Parathyroid adenoma (tissue), 2 donors: ENCODE measurements around the gene HSF2BP.

Source experiments
- H2AFZ ChIP-seq: fragments of 300-600 bp; sonication (generic); one replicate; pipeline ENCODE4 v1.7.0; 2017; ENCODE audit warnings: antibody characterized with exemption, mild to moderate bottlenecking
- H3K27ac ChIP-seq: fragments of 300-600 bp; sonication (generic); one replicate; pipeline ENCODE4 v1.7.0; 2017
- H3K27me3 ChIP-seq: fragments of 300-600 bp; sonication (generic); one replicate; pipeline ENCODE4 v1.7.0; 2017; ENCODE audit warnings: low read length; ENCODE audit not compliant: control insufficient read depth, insufficient read depth
- H3K36me3 ChIP-seq: fragments of 300-600 bp; sonication (generic); one replicate; pipeline ENCODE4 v1.7.0; 2017; ENCODE audit warnings: low read length; ENCODE audit not compliant: control insufficient read depth, insufficient read depth
- H3K4me1 ChIP-seq: fragments of 300-600 bp; sonication (generic); one replicate; pipeline ENCODE4 v1.7.0; 2017; ENCODE audit warnings: control low read depth
- H3K4me2 ChIP-seq: fragments of 300-600 bp; sonication (generic); one replicate; pipeline ENCODE4 v1.7.0; 2017; ENCODE audit warnings: low read length
- H3K4me3 ChIP-seq: fragments of 300-600 bp; sonication (generic); one replicate; pipeline ENCODE4 v1.7.0; 2017; ENCODE audit warnings: low read depth, low read length
- H3K79me2 ChIP-seq: fragments of 300-600 bp; sonication (generic); one replicate; pipeline ENCODE4 v1.7.0; 2017; ENCODE audit warnings: control low read depth
- H3K9ac ChIP-seq: fragments of 300-600 bp; sonication (generic); one replicate; pipeline ENCODE4 v1.7.0; 2017; ENCODE audit warnings: mild to moderate bottlenecking
- H3K9me3 ChIP-seq: fragments of 300-600 bp; sonication (generic); one replicate; pipeline ENCODE4 v1.7.0; 2017; ENCODE audit warnings: low read length; ENCODE audit not compliant: control insufficient read depth
- CTCF ChIP-seq: fragments of 300-600 bp; sonication (generic); IDR thresholded peaks from one replicate; pipeline ENCODE4 v1.7.0; 2017; ENCODE audit warnings: antibody characterized with exemption, mild to moderate bottlenecking
- donor health status: primary hyperparathyroidism.

HSF2BP gene

GRCh38 chr21:43696214-43696613, 36.9 kb upstream of the HSF2BP start:
- Histone ChIP-seq H2AFZ (no peak overlapping the region), H3K36me3 (no peaks in the 10 kb centered on the region), H3K27ac (no peak overlapping the region), H3K27me3 (no peaks in the 10 kb centered on the region), H3K9ac (no peak overlapping the region), H3K4me3 (no peak overlapping the region), H3K79me2 (no peaks in the 10 kb centered on the region), H3K9me3 (no peaks in the 10 kb centered on the region), H3K4me1 (no peaks in the 10 kb centered on the region), H3K4me2 (no peak overlapping the region)
- no peak for TF ChIP-seq CTCF

- Histone ChIP-seq H3K36me3 (no peaks in the 10 kb centered on the region), H3K4me2 (no peak overlapping the region), H3K4me1 (no peaks in the 10 kb centered on the region), H3K9me3 (no peaks in the 10 kb centered on the region), H2AFZ (no peak overlapping the region), H3K9ac (no peak overlapping the region), H3K27me3 (no peaks in the 10 kb centered on the region), H3K4me3 (no peak overlapping the region), H3K27ac (no peak overlapping the region), H3K79me2 (no peaks in the 10 kb centered on the region)
- no peak for TF ChIP-seq CTCF
These were observed 35.3 kb upstream of the HSF2BP start for GRCh38 chr21:43694437-43695079.

GRCh38 chr21:43693981-43694380, 34.7 kb upstream of the HSF2BP start:
- no peaks in the 10 kb centered on the region for H3K79me2 ChIP-seq
- no peaks in the 10 kb centered on the region for H3K4me1 ChIP-seq
- no peaks in the 10 kb centered on the region for H3K9me3 ChIP-seq
- H3K36me3 ChIP-seq: no peaks in the 10 kb centered on the region
- no peak overlapping the region for H3K9ac ChIP-seq
- H2AFZ ChIP-seq: no peak overlapping the region
- H3K4me3 ChIP-seq: no peak overlapping the region
- no peak overlapping the region for H3K4me2 ChIP-seq
- H3K27ac ChIP-seq: no peak overlapping the region
- TF ChIP-seq CTCF: no peak
- H3K27me3 ChIP-seq: no peaks in the 10 kb centered on the region

- Histone ChIP-seq H3K4me2 (no peak overlapping the region), H3K4me1 (no peaks in the 10 kb centered on the region), H3K9ac (no peak overlapping the region), H2AFZ (no peak overlapping the region), H3K36me3 (no peaks in the 10 kb centered on the region), H3K27me3 (no peaks in the 10 kb centered on the region), H3K9me3 (no peaks in the 10 kb centered on the region), H3K4me3 (no peak overlapping the region), H3K79me2 (no peaks in the 10 kb centered on the region), H3K27ac (no peak overlapping the region)
- no peak for TF ChIP-seq CTCF
These were observed 33.7 kb upstream of the HSF2BP start for GRCh38 chr21:43692949-43693348.

GRCh38 chr21:43691801-43692200, 32.5 kb upstream of the HSF2BP start:
- no peaks in the 10 kb centered on the region for H3K9me3 ChIP-seq
- no peak overlapping the region for H3K9ac ChIP-seq
- TF ChIP-seq CTCF: no peak
- no peaks in the 10 kb centered on the region for H3K79me2 ChIP-seq
- H3K27me3 ChIP-seq: no peaks in the 10 kb centered on the region
- no peaks in the 10 kb centered on the region for H3K4me1 ChIP-seq
- H3K27ac ChIP-seq: no peak overlapping the region
- no peak overlapping the region for H2AFZ ChIP-seq
- no peak overlapping the region for H3K4me3 ChIP-seq
- H3K4me2 ChIP-seq: no peak overlapping the region
- no peaks in the 10 kb centered on the region for H3K36me3 ChIP-seq
